Mucosa of gallbladder (tissue), 1 donor: ENCODE measurements around the gene ANKRD11. TPM values are rescaled to one million over a fixed set of nuclear protein-coding genes. Genes with fewer than 3 reads are reported as not detected.
A peak's percentile ranks its signal among the peaks of the same experiment; 100 is the strongest.
"Not testable (repeated sequence)": the region's sequence is repeated elsewhere in the genome, so short reads cannot be mapped to it uniquely, and the experiment has no call there.

Experiments
- DNase-seq: peaks from one replicate; pipeline ENCODE4 v3.0.0-alpha.2; 2020; ENCODE audit warnings: low spot score
- total RNA-seq: library from RNA; stranded (reverse); gene quantifications from one replicate; pipeline ENCODE4 v1.2.1, GENCODE V29; 2021
- donor health status: DM: no; HTN: no; CAD: no.

ANKRD11 gene
- total RNA-seq, 1 donor from 2014 or later = 143 TPM

DNA sequence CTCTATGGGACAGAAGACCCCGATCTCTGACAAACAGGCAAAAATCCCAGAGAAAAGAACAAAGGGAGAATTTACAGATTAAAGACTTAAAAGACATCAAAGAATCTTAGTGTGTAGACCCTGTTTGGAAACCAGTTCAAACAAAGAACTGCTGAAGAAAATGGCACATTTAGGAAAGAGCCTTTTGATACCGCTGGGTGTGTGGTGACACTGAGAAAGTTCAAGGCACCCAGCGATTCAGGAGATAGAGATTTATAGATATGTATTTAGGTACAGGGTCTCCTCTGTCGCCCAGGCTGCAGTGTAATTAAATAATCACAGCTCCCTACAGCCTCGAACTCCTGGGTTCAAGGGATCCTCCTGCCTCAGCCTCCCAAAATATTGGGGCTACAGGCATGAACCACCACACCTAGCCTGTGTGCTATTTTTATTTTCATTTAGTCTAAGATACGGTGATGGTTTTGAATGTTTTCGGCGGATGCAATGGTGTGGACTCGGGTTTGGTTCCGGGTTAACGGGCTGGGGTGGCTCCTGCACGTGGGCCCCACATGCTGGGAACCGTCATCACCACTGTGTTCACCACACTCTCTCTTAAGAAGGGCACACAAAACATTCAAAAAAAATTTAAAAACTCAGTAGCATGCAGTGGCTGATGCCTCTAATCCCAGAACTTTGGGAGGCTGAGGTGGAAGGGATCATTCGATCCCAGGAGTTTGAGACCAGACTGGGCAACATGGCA, 158.8 kb downstream of the ANKRD11 start:
- no peak for DNase-seq

- DNase-seq = peak; percentile 51
These were observed 160.0 kb downstream of the ANKRD11 start for GRCh38 chr16:89330177-89330856.

GRCh38 chr16:89329830-89330176, 160.6 kb downstream of the ANKRD11 start:
- DNase-seq = not testable (repeated sequence)

GRCh38 chr16:89328412-89329400, 161.7 kb downstream of the ANKRD11 start:
- not testable (repeated sequence) for DNase-seq

GRCh38 chr16:89326721-89327120, 163.6 kb downstream of the ANKRD11 start:
- DNase-seq = no peak

DNA sequence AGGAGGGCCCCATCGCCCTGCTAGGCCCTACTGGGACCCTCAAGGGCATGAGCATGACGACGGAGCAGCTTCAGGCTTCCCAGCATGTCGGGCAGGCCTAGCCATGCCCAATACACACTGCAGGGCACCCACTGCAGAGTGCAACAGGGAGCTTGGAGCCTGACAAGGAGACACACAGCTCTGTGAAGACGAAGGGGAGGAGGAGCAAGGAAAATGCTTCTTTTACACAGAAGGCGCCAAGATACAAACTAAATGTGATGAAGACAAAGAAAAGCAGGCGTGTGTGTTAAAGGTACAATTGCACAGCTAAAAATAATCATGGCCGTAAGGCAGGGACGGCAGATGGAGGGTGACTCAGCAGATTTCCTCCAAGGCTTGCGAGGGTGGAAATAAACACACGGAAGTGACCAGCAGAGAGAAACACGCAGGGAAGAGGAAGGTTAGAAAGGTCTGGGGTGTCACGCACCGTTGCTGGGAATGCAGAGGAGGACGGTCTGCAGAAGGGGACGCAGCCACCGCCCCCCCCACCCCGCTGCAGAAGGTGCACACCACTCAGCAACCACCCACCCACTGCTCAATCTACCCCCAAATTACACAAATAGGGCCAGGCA, 164.4 kb downstream of the ANKRD11 start:
- peak; percentile 68 for DNase-seq

DNA sequence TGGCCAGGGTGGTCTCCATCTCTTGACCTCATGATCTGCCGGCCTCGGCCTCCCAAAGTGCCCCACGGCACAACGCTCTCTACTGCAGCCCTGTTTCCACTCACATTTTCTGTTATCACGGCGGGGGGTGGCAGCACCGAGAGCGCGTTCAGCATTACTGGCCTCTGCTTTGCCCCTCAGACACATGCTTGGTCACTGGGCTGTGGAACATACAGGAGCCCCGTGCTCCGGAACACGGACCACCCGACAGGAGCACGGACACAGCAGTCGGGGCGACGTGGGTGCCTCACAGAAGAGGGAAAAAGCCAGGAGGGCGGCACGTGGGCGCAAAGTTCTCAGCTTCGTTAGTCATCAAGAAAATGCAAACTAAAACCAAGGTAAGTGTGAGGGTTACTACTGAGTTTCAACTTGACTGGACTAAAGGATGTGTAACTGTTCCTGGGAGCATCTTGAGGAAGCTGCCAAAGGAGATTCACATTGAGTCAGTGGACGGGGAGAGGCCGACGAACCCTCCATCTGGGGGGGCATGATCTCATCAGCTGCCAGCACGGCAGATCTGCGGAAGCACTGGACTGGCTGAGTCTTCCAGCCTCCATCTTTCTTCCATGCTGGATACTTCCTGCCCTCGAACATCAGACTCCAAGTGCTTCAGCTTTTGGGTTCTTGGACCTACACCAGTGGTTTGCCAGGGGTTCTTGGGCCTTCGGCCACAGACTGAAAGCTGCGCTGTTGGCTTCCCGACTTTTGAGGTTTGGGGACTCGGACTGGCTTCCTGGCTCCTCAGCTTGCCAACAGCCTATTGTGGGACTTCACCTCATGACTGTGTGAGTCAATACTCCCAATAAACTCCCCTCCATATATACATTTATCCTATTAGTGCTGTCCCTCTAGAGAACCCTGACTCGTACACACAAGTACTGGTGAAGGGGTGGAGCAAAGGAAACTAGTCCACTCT, 166.0 kb downstream of the ANKRD11 start:
- no peak for DNase-seq

- DNase-seq = no peak
These were observed 167.0 kb downstream of the ANKRD11 start for GRCh38 chr16:89323120-89323960.

DNA sequence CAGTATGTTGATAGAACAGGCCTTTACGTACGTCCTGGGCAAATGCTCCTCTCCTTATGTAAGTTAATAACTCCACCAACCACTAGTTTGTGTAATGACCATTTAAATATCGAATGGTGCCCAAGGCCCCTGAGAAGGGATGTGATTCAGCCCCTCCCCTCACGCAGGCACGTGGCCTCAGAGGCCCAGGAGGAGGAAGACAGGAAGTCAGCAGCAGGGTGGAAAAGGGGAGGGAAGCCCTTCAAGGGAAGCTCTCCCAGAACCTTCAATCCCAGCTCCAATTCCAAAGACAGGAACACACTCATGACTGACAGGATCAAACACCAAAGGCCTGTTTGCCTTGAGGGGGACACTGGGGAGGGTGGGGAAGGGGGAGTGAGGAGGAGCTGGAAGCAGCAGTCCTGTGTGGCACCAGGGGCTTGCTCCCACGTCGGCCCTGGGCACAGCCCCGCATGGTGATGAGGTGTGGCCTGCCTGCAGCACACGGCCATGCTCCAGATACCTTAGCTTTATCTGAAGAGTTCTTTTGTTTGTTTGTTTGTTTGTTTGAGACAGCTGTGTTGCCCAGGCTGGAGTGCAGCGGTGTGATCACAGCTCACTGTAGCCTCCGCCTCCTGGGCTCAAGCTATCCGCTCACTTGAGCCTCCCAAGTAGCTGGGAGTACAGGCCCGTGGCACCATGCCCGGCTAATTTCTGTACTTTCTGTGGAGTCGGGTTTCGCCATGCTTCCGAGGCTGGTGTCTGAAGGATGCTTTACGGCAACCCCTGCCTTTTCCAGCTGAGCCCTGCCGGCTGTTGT, 167.8 kb downstream of the ANKRD11 start:
- DNase-seq = no peak

- DNase-seq = no peak
These were observed 169.4 kb downstream of the ANKRD11 start for GRCh38 chr16:89320782-89321501.

- no peak for DNase-seq
These were observed 170.2 kb downstream of the ANKRD11 start for GRCh38 chr16:89319886-89320781.

GRCh38 chr16:89319631-89319885, 170.8 kb downstream of the ANKRD11 start:
- DNase-seq = no peak

DNA sequence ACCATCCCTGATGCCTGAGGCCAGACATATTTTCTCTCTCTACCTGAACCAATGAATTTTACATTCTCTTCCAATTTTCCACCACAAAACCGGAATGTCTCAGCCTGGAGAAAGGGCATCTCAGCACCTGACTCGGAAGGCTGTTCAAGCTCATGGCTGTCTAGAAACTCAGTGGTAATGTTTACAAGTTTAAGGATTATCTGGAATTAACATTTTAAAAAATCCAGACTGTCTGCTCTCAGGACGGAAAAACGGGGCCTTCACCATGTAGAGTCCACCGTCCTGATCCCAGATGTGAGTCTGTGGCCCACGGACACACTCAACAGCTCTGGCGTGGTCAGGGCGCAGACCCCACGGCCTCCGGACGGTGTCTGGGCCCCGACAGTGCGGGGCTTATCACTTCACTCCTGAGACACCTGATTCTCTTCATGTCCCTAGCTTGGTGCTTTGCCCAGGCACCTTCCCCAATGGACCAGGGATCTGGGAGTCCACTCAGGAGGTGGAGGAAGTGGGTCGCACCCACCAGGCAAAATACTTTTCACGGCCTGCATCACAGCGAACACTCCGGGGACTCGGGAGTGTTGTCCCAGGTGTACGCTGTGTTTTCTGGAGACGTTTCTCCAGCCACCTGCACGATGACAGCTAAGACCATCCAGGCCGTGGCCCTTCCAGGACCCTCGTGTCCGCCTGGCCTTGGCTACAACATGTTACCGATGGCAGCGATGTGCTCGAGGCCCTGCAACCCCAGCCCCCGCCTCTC, 171.3 kb downstream of the ANKRD11 start:
- DNase-seq = no peak

GRCh38 chr16:89318430-89318758, 172.0 kb downstream of the ANKRD11 start:
- DNase-seq = no peak

DNA sequence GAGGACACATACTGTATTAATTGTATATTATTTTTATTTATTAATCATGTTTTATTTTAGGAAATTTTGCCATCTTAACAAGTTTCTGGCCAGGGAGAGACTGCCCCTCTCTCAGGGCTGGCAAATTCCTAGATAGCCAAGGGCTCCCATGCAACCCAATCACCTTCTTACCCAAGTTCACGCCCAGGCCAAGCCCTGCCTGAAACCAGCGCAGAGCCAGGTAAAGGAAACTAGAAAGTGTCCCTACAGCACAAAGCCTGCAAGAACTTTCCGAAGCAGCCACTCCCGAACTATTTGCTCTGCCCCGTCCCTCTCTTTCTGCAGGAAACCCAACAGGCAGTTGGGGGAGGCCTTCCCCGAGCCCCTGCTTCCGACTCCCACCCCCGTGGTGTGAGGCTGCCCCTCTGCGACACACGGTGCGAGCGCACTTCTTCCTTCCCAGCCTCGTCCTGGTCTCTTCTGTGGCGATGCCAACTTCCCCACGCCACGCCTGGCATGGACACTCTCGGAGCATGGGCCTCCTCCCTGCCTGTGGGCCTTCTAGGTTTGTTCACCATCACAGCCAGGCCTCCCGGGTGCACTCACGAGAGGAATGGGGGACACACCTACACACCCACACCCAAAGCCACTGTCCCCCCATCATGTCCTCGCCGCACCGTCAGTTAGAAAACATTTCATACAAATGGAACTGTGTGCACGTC, 172.5 kb downstream of the ANKRD11 start:
- DNase-seq = no peak

DNA sequence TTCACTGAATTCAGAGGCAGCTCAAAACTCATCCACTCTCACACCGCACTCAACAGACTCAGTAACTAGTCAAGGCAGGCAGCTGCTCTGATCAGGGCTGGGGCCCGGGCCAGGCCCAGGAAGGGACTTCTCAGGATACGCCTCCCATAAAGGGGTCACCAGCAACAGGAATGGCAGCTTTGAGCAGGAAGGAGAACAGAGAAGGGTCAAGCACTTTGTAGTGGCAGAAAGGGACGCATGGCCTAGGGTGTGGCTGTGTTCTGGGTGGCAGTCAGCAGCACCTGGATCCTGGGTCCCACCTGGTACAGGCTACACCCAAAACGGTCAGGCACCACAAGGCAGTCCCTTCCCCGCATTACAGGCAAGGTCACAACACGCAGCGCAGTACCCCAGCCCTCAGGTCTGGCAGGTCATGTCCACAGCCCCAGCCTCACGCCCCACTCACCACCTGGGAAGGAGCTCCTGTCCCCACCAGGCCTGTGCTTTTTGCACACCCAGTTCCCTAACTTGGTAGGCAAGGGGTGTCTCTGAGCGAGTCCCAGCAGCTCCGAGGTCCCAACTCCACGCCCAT, 173.2 kb downstream of the ANKRD11 start:
- no peak for DNase-seq
